MM.1S (cell line): ENCODE results near the gene LRIG2.

ENCODE experiments used
- CTCF ChIP-seq: fragments of 300-600 bp; sonication (generic); IDR thresholded peaks from 2 replicates; pipeline ENCODE4 v1.5.1; 2016; ENCODE audit warnings: antibody characterized with exemption, low read length, mixed read lengths
- EZH2phosphoT487 ChIP-seq: fragments of 300-600 bp; sonication (generic); IDR thresholded peaks from 2 replicates; pipeline ENCODE4 v1.6.1; 2018; ENCODE audit warnings: antibody characterized with exemption, low read length

- TF ChIP-seq CTCF = peak; percentile 62
- TF ChIP-seq EZH2phosphoT487 = no peak
Observed at GRCh38 chr1:113072757-113073478, at the start of gene LRIG2.
